B cell (primary cell): ENCODE results near the gene PGLYRP3. TPM values are rescaled to one million over a fixed set of nuclear protein-coding genes. Genes with fewer than 3 reads are reported as not detected.

Experiments used
- ATAC-seq: fragments of 200-7000 bp; cut with Tn5 transposase; one replicate; pipeline ENCODE4 v1.10.0; 2021; ENCODE audit warnings: low read depth, mild to moderate bottlenecking, moderate number of reproducible peaks, moderate library complexity
- CTCF ChIA-PET: fragments of 350-600 bp; sonication (Branson Sonifier 250); formaldehyde crosslinking; loops from one replicate; lab custom pipeline; 2021; ENCODE audit warnings: antibody characterized with exemption, inconsistent platforms; lab: Charles Lee
- POLR2A ChIA-PET: fragments of 350-600 bp; sonication (Branson Sonifier 250); formaldehyde crosslinking; loops from one replicate; lab custom pipeline; 2021; ENCODE audit warnings: antibody characterized with exemption; lab: Charles Lee
- DNase-seq: peaks from one replicate; pipeline ENCODE4 v3.0.0; 2013
- H2AFZ ChIP-seq: 2 replicates; pipeline ENCODE4 v1.6.1; 2012; ENCODE audit warnings: mild to moderate bottlenecking, low read depth, low read length; ENCODE audit not compliant: insufficient read depth, poor library complexity, severe bottlenecking
- H3K27ac ChIP-seq, 2 donors: 1 replicate in 1 of 2; 2 replicates in 1 of 2; pipeline ENCODE4 v1.5.1; 2012 to 2013; ENCODE audit warnings: low read length in 2 of 2, mild to moderate bottlenecking in 2 of 2, moderate library complexity in 1 of 2
- H3K27me3 ChIP-seq, 4 experiments: fragments of 200-600 bp in 1 of 4; sonication (generic) in 1 of 4; replicated peaks in 1 of 4; 1 replicate in 2 of 4; 2 replicates in 2 of 4; pipeline versions ENCODE4 v1.6.1 to v1.7.0; 2013 to 2016; ENCODE audit warnings: low read length in 3 of 4, mild to moderate bottlenecking in 2 of 4, mixed read lengths in 1 of 4, moderate library complexity in 1 of 4; ENCODE audit not compliant: insufficient read depth in 4 of 4, control insufficient read depth in 3 of 4; ENCODE audit errors: control extremely low read depth in 1 of 4
- H3K36me3 ChIP-seq, 2 experiments: replicated peaks in 1 of 2; 1 replicate in 1 of 2; 2 replicates in 1 of 2; pipeline versions ENCODE4 v1.6.1 to v1.7.1; 2013; ENCODE audit warnings: low read length in 1 of 2; ENCODE audit not compliant: insufficient read depth in 2 of 2, control insufficient read depth in 1 of 2; ENCODE audit errors: control extremely low read depth in 1 of 2, extremely low read depth in 1 of 2
- H3K4me1 ChIP-seq, 2 donors: fragments of 200-600 bp in 1 of 2; sonication (generic) in 1 of 2; 1 replicate in 1 of 2; 2 replicates in 1 of 2; pipeline versions ENCODE4 v1.5.1 to v1.6.1; 2013 to 2017; ENCODE audit warnings: low read length in 2 of 2; ENCODE audit not compliant: control insufficient read depth in 2 of 2, insufficient read depth in 2 of 2
- H3K4me2 ChIP-seq: replicated peaks from 2 replicates; pipeline ENCODE3; 2012; ENCODE audit warnings: mild to moderate bottlenecking, low read depth, low read length; ENCODE audit not compliant: poor library complexity, severe bottlenecking
- H3K4me3 ChIP-seq, 5 experiments: fragments of 200-600 bp in 1 of 5; sonication (generic) in 1 of 5; 1 replicate in 3 of 5; 2 replicates in 2 of 5; pipeline versions ENCODE4 v1.5.1 to v1.7.0; 2011 to 2016; ENCODE audit warnings: low read length in 4 of 5, mild to moderate bottlenecking in 4 of 5, low read depth in 2 of 5, control low read depth in 1 of 5, moderate library complexity in 1 of 5; ENCODE audit not compliant: insufficient read depth in 1 of 5; ENCODE audit errors: control extremely low read depth in 1 of 5, extremely low read depth in 1 of 5
- H3K79me2 ChIP-seq: fragments of 200-600 bp; sonication (generic); one replicate; pipeline ENCODE4 v1.6.0; 2016; ENCODE audit warnings: low read length; ENCODE audit not compliant: control insufficient read depth, insufficient read depth
- H3K9ac ChIP-seq: fragments of 200-600 bp; sonication (generic); 2 replicates; pipeline ENCODE4 v1.6.1; 2017; ENCODE audit warnings: mild to moderate bottlenecking, low read length, moderate library complexity
- H3K9me3 ChIP-seq, 3 donors: one replicate each; pipeline versions ENCODE4 v1.6.1 to v1.7.1; 2013; ENCODE audit warnings: low read length in 2 of 3; ENCODE audit not compliant: control insufficient read depth in 2 of 3, insufficient read depth in 1 of 3; ENCODE audit errors: control extremely low read depth in 1 of 3
- H4K20me1 ChIP-seq: 2 replicates; pipeline ENCODE4 v1.6.0; 2012; ENCODE audit warnings: mild to moderate bottlenecking, low read length; ENCODE audit not compliant: insufficient read depth, control insufficient read depth, poor library complexity, severe bottlenecking
- H3K27ac Mint-ChIP-seq: one replicate; pipeline ENCODE4 v1.8.0; 2021; ENCODE audit warnings: mixed read lengths
- H3K27me3 Mint-ChIP-seq: one replicate; pipeline ENCODE4 v1.8.0; 2021; ENCODE audit warnings: mixed read lengths
- H3K4me1 Mint-ChIP-seq: one replicate; pipeline ENCODE4 v1.8.0; 2021; ENCODE audit warnings: mixed read lengths
- H3K4me3 Mint-ChIP-seq: one replicate; pipeline ENCODE4 v1.8.0; 2021; ENCODE audit warnings: mixed read lengths
- H3K9me3 Mint-ChIP-seq: one replicate; pipeline ENCODE4 v1.8.0; 2022; ENCODE audit warnings: mixed read lengths; ENCODE audit not compliant: insufficient read depth
- CTCF ChIP-seq: fragments of 200-600 bp; IDR thresholded peaks from one replicate; pipeline ENCODE4 v1.8.0; 2022; ENCODE audit warnings: antibody characterized with exemption, mild to moderate bottlenecking
- EZH2 ChIP-seq: IDR thresholded peaks from 2 replicates; pipeline ENCODE4 v1.6.1; 2012; ENCODE audit warnings: borderline replicate concordance, low read depth, mild to moderate bottlenecking, moderate library complexity, low read length; ENCODE audit not compliant: insufficient read depth, poor library complexity, severe bottlenecking
- WGBS: methylation state at CpG from one replicate; pipeline ENCODE4 v1.1.5; 2013; ENCODE audit warnings: missing lambda C conversion rate; ENCODE audit not compliant: insufficient coverage; 5-methylcytosine and 5-hydroxymethylcytosine counted together
- intact Hi-C: fragments of 100-400 bp; cut with micrococcal nuclease; formaldehyde crosslinking; loops from one replicate; pipeline ENCODE4 v1.10.0; 2022
- polyA plus RNA-seq: library from polyadenylated mRNA; depleted of rRNA; stranded (reverse); fragments of >200 nt; gene quantifications from 2 replicates; pipeline ENCODE4 v1.2.3, GENCODE V29; 2012
- total RNA-seq, 2 donors: library from RNA; stranded (reverse); fragments of 120-200 nt in 1 of 2; gene quantifications; 1 replicate in 1 of 2; 2 replicates in 1 of 2; pipeline versions ENCODE4 v1.2.3 to v1.2.4, GENCODE V29; 2013 to 2022

The PGLYRP3 gene
- total and polyA plus RNA-seq, 2 donors (not counting 1 experiment from before 2014, with no cell fraction given) = not detected

DNA sequence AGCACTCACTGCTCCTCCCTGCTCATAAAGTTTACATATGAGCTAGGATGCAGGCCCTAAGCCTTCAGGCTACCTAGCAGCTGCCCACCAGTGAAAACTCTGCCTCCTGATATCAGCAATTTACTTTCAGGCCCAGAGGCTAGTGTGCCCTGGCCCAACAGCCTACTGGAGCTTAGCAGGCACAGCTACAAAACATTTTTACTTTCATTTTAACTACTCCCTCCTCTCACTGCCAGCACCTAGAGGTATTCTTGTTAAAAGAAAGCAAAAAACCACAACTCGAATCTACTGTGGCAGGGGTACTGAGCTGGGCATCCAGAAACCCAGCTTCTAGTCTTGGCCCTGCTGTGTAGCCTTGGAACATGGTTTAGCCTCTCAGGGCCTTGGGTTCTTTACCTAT, 59.1 kb downstream of the PGLYRP3 start:
- Histone ChIP-seq H3K36me3 (no peaks in the 10 kb centered on the region), H4K20me1 (no peaks in the 10 kb centered on the region), H3K9me3 (no peaks in the 10 kb centered on the region), H3K4me2 (no peak overlapping the region), H3K4me3 (no peak overlapping the region), H3K27me3 (peaks cover 0 to 10% (median 5%) of the 10 kb centered on the region in 4 experiments), H3K27ac (no peak overlapping the region), H3K79me2 (no peaks in the 10 kb centered on the region), H3K9ac (no peak overlapping the region), H2AFZ (no peak overlapping the region), H3K4me1 (no peaks in the 10 kb centered on the region)
- H3K9me3 Mint-ChIP-seq = no peaks in the 10 kb centered on the region
- WGBS = 50% methylated on average over 1 of the region's 1 CpG
- H3K27me3 Mint-ChIP-seq = peaks cover 25% of the 10 kb centered on the region
- H3K27ac Mint-ChIP-seq = no peak overlapping the region
- H3K4me3 Mint-ChIP-seq = no peak overlapping the region
- H3K4me1 Mint-ChIP-seq = no peaks in the 10 kb centered on the region
- CTCF ChIA-PET = interaction anchor here (0.6 to 1.3 kb wide), 3 partner anchors 26 to 63 kb away, joined by 3 to 4 read pairs (median 3); no protein-coding TSS in a partner anchor
- TF ChIP-seq CTCF (no peak), EZH2 (no peak)
- intact Hi-C loops = no loop called here
- POLR2A ChIA-PET = no interaction called here
- ATAC-seq = no peak
- DNase-seq = no peak

GRCh38 chr1:153253076-153253475, 59.7 kb downstream of the PGLYRP3 start:
- H3K36me3 ChIP-seq = no peaks in the 10 kb centered on the region
- peaks cover 28% of the 10 kb centered on the region for H3K27me3 Mint-ChIP-seq
- H3K27ac Mint-ChIP-seq = no peak overlapping the region
- H3K9ac ChIP-seq = no peak overlapping the region
- H3K4me1 ChIP-seq = no peaks in the 10 kb centered on the region
- no peak for TF ChIP-seq EZH2
- no peak for TF ChIP-seq CTCF
- H3K4me2 ChIP-seq = no peak overlapping the region
- WGBS = 96% methylated on average over 2 of the region's 2 CpGs
- no peaks in the 10 kb centered on the region for H4K20me1 ChIP-seq
- no peak overlapping the region for H2AFZ ChIP-seq
- H3K4me1 Mint-ChIP-seq = no peaks in the 10 kb centered on the region
- H3K27ac ChIP-seq = no peak overlapping the region
- intact Hi-C loops = no loop called here
- H3K4me3 ChIP-seq = no peak overlapping the region
- CTCF ChIA-PET = interaction anchor here (1.3 kb wide), 1 partner anchor 31 kb away, joined by 3 read pairs; no protein-coding TSS in a partner anchor
- POLR2A ChIA-PET = no interaction called here
- H3K27me3 ChIP-seq = peaks cover 0 to 10% (median 7%) of the 10 kb centered on the region in 4 experiments
- H3K9me3 ChIP-seq = no peaks in the 10 kb centered on the region
- ATAC-seq (no peak), DNase-seq (no peak)
- no peaks in the 10 kb centered on the region for H3K9me3 Mint-ChIP-seq
- no peak overlapping the region for H3K4me3 Mint-ChIP-seq
- H3K79me2 ChIP-seq = no peaks in the 10 kb centered on the region
